ENCODE results near the gene OXGR1.
"Not testable (repeated sequence)": the region's sequence is repeated elsewhere in the genome, so short reads cannot be mapped to it uniquely, and the experiment has no call there.

The OXGR1 gene

DNA sequence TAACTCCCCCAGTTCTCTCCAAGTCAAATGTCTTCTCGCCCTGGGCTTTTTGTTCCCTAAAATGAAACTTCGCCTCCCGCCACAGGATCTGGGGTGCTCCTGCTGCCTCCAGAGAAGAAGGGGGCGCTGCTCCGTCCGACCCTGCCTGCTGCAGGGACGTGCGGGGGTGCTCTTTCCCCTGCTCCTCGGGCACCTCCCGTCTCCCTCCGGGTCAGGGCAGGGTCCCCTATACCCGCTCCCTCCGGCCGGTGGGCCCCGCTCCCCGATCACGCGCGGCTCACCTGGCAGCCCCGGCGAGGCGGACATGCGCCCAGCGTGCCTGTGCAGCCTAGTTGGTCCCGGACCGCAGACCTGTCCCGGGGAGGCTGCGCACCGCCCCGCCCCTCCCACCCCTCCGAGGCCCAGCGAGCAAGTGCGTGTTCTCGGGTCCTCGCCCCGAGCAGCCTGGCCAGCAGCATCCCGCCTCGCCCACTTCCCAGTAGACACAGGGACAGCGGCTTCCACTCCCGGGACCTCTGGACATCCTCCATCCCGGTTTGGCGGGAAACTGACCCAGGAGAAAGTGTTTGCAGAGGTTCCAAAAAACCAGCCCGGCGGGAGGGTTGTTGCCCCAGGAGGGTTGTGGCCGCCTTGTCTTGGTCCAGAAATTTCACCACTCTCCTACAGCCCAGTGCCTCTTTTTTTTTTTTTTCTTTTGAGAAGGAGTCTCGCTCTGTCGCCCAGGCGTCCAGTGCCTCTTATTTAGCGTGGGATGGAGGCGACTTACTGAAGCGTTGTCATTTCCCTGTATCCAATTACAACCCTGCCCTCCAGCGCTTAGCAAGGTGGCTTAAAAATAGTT is at the start of gene OXGR1:
OXGR1 (minus strand) TSS at position 460 of the 841 bp plus-strand sequence. CDS start 6,717 bp downstream, outside the sequence.
- no peak for DNase-seq

DNA sequence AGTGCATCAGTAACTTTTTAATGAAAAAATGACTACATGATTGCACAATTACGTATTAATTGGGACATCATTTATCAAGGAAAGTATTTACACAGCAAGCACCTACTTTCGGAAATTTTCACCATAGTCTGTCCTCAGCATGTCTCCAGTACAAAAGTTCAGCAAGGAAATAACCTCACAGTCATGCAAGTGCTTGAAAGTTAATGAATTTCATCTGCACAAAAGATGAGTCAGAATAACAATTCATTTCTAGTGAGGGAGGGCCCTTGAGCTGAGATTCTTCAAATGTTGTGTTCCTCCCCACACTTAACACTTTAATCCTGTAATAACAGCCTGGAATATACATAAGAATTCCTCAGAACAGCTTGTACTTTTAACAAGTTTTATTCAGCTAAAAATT is 49.0 kb upstream of the OXGR1 start:
- no peak for DNase-seq

DNA sequence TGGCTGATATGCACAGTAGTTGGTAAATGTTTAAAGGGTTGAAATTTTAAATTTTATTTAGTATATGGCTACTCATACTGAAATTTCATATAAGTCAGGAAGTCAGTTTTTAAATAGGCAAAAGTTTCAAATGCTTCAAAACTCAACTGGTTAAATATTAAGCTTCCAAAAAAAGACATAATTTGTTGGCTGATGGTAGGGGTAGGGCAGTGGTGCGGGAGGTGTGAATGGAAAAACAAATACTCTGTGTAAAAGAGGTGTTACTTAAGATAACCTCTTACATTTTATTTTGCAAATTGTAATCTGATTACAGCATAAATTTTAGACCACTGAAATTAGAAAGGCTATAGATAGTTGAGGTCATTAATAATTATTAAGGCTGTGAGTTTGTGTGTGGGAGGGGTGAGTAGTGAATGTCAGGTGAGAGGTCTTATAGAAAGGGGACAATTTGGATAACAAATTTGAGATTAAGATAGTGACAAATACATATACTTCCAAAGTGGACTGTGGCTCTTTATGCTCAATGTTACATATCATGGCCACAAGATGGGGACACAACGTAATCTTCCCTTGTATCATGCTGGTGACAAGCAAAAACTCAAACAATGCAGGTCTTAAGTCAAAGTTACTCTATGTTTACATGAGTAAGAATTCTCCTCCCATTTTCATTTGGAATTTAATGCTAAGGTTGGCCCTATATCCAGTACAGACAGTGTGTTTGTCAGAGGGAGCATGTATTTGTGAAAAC is 36.6 kb upstream of the OXGR1 start:
- DNase-seq, result no peak

DNA sequence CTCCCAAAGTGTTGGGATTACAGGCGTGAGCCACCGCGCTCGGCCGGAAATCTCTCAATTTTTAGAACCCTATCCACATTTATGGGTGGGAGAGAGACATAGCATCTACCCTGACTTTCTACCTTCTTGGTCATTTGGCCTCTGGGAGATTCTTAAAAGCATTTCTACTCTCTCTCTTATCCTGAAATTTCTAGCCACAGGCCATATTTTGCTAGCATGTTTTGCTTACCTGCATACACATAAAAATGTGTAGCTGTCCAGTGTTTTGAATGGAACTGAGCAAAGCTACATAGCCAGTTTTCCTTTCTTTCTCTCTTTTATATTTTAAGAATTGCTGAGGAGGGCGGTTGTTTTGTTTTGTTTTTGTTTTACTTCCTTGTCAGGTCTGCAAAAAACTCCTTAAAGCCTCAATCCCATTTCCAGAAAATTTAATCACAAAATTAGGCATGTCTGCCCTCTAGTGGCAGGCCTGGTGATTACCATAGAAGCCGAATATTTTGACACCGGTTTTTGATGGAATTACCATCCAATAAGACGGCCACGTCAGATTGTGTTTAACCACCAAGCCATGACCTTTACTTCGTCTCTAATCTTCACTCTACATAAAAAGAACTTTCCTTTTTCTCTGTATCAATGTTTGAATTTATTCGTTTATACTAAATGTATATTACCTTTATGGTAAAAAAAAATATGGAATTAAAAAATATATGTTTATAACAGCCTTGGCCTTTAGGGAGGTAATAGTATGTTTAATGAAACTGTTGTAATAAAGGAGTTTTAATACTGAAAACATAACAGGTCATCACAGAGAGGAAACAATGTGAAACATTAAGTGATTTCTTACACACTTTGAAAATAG is 34.4 kb upstream of the OXGR1 start:
- DNase-seq, result peak; percentile 36

DNA sequence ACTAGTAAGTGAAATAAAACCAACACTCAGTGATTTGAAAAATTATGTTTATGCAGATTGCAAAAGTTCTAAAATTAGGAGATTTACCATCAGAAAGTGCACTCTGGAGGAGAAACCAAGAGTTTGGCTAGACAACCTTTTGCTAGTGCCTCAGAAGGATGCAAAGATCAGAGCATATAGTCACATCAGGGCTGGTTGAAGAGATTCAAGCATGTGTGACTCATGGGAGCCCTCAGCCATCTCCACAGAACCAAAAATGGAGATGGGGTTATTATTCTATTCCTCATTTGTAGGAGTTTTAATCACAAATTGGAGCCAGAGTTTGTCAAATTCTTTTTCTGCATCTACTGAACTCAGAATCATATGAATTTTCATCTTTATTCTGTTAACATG is 32.9 kb upstream of the OXGR1 start:
- no peak for DNase-seq

DNA sequence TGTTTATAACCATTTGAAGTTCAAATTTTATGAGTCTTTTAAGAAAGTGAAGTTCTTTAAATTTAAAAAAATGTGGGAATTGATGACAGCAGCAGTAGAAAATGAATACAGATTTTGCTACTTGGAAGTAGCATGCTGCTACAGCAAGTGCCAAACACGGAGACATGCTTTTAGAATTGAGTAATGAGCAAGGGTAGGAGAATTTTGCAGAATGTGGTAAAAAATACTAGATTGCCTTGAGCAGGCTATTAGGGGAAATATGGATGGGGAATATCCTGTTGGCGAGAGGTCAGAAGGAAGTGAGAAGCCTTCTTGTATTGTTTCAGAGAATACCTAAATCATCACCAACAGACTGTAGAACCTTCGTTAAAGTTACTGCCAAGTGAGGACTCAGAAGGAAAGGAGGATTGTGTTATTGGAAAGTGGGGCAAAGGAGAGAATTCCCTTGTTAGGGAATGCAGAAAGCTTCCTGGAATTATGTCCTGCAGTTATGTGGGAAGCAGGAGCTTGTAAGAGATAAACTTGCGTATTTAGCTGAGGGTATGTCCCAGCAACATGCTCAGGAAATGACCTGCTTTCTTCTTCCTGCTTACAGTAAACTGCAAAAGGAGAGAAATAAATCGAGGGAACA is 32.4 kb upstream of the OXGR1 start:
- no peak for DNase-seq

DNA sequence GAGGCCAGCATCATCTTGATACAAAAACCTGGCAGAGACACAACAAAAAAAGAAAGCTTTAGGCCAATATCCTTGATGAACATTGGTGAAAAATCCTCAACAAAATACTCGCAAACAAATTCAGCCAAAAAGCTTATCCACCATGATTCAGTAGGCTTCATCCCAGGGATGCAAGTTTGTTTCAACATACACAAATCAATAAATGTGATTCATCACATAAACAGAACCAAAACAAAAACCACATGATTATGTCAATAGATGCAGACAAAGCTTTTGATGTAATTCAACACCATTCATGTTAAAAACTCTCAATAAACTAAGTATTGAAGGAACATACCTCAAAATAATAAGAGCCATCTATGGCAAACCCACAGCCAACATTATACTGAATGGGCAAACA is 29.5 kb upstream of the OXGR1 start:
- DNase-seq, result not testable (repeated sequence)

DNA sequence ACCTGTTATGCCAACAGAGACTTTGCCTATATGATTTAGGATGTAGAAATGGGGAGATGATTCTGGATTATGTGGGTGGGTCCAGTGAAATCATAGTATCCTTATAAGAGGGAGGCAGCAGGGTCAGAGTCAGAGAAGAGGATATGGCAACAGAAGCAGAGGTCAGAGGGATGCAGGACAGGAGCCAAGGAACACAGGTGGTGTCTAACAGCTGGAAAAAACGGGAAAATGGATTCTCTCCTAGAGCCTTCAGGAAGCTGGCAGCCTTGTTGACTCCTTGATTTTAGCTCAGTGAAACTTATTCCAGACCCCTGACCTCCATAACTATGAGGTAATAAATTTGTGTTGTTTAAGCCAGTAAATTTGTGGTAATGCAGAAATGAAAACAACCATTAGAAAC is 28.8 kb upstream of the OXGR1 start:
- no peak for DNase-seq

DNA sequence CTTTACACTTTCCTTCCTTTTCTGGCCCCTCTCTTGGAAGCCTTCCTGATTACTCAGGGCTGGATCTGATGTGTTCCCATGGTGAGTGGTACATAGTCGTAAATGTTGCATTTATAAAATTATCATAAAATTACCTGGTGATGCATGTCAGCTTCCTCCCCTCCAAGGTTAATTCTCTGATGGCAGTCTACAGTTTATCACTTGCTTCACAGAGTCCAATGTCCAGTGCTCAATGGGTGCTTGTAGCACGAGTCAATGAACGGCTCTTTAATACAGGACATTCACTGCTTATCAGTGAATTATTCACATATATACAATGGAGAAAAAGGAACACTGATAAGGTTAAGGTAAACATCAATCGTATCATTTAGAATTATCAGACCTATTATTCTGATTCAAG is 27.0 kb upstream of the OXGR1 start:
- DNase-seq, result no peak

DNA sequence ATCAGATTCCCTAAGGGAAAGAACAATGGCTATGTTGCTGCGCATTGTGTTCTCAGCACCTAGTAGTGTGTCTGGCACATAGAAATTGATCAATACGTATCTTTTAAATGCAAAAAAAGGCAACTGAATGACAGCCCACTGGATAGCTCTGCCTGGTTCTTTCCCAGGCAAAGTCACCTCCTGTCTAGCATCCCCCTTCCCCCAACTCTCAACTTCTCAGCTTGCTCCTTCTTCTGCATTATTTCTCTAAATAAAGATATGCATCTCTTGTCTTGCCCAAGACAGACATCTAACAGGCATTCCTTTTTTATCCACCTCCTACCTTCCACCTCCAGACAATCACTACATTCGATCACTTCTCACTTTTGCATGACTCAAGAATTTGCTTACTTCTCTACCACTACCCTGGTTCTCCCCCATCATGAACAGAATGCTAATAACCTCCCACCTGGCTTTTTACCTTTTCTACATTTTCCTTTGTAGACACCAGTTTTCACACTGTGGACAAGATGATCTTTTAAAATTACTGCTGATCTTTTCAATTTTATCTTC is 26.5 kb upstream of the OXGR1 start:
- DNase-seq, result no peak

DNA sequence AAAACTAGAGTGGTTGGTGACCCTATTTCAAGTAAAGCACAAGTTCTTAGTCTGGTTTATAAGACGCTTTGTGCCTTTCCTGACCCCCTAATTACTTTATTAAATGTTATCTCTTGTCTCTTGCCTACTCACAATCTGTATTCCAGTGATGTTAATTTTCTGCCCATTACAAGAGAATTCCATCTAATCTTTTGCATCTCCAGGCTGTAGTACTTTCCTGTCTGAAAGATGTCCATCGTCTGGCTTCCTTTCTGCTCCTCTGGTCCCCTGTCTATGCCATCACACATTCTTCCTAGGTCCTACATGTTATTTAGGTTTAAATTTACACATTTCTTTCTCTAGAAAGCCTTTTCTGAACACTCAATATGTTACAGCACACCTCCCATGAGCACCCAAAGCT is 25.9 kb upstream of the OXGR1 start:
- DNase-seq, result no peak

DNA sequence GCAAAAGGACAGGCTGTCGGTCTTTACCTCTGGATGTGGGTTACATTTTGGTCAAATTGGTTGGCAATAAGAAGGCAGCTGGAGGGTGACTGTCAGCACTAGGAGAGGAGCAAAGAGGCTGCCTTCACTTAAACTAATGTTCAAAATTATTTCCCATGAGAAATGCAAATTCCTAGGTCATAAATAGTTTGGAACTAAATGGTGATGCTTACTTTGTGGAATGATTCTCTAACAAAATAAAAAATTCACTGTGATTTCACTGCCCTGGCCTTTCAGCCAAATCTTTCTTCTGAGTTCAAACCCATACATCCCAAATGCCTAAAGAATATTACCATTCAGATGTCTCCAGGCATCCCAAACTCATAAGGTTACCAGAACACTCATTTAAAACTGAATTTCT is 25.0 kb upstream of the OXGR1 start:
- DNase-seq, result no peak

DNA sequence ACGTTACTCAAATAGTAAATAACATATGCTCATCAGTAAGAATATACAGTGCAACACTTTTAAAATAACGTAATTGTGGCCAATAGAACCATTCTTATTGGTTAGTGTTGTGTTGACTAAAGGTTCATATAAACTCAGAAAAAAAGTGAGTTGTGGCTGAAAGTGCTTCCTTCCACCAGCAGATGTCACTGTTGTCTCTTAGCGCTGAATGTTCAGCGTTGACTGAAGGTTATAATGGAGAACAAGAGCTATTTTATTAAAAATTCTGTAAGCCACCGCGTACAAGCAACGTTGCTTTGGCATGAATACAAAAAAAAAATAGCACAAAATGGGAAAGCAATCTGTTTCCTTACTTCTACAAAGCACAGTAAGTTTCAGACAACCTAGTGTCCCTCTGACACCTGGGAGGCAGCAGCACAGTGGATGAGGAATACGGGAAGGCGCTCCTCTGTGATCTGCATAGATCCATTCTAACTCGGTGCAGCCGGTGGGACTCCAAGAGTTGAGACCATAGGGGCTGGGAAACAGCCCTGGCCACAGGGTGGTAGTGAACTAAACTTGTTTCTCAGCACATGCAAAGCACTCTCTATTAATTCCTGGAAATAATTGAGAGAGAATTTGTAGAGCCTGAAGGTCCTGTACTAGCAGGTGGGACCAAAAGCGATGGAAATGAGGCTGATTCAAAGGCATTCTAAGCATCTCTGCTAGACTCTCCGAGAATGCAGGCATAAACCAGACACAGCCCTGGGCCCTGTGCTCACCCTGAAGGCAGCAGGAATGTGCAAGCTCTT is 23.9 kb upstream of the OXGR1 start:
- peak; percentile 29 for DNase-seq

DNA sequence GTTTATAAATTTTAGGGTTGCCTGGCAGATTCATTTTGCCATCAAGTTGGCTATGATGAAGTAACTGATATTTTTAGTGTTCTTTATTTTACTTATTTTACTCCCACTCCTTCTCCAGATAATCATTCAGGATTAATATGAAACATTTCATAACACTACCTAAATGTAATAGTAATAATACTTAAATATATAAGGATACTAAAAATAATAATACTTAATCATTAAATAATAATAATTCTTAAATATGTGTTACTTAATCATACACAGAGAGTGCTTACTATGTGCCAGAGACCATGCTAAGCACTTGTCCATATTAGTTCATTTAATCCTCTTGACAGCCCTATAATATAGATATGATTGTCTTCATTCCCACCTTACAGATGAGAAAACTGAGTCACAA is 23.0 kb upstream of the OXGR1 start:
- no peak for DNase-seq

DNA sequence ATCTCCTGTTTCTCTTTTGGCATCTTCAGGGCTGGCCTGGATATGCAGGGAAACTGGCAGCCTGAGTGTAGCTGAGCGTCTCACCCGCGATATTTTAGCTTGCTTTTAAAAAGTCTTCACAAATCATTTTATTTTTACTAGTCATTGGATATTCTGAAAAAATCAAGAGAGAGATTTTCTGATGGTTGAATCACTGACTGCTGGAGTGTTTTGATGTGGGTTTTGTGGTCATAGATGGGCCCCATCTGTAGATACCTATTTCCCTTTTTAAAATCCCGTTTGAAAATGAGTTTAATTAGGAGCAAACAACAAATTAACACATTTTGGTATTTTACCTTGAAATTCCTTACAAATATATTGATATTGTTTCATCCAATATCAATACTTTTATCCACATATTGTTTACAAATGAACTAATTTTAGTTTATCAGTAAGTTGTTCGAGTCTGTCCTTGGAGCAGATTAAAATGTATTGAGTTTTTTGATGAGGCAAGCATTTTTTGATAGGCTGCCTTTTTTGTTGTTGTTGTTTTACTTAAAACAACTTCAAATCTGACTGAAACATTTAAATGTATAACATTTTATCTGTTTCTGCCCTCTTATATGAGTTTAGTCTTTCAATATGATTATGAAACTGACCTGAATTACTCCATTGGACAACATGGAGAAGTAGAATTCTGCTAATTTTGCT is 21.5 kb upstream of the OXGR1 start:
- DNase-seq, result no peak

DNA sequence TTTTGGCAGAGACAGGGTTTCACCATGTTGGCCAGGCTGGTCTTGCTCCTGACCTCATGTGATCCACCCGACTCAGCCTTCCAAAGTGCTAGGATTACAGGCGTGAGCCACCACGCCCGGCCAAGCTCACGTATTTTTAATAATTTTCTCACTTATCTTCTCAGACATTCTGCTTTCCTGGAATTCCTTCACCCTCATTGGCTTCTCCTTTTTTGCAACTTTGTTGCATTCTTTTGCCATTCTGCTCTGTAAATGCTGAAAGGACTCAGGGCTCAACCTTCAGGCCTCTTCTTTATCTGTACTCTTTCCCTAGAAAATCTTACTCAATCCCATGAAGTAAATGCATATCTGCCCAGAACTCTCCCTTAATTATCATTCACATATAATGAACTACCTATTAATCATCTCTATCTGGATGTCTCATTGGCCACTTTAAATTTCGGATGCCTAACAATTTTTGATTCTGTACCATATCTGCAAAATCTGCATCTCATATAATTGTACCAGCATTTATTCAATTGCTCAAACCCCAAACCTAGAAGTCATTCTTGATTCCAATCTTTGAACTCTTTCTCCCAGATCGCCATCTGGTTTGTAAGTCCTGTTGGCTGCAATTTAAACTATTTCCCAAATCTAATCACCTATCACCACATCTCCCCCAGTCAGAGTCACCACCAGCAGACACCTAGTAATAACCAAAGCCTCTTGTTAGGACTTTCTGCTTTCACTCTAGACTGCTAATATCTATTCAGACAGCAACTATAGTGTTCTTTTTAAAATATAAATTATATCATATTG is 18.2 kb upstream of the OXGR1 start:
- DNase-seq, result no peak

DNA sequence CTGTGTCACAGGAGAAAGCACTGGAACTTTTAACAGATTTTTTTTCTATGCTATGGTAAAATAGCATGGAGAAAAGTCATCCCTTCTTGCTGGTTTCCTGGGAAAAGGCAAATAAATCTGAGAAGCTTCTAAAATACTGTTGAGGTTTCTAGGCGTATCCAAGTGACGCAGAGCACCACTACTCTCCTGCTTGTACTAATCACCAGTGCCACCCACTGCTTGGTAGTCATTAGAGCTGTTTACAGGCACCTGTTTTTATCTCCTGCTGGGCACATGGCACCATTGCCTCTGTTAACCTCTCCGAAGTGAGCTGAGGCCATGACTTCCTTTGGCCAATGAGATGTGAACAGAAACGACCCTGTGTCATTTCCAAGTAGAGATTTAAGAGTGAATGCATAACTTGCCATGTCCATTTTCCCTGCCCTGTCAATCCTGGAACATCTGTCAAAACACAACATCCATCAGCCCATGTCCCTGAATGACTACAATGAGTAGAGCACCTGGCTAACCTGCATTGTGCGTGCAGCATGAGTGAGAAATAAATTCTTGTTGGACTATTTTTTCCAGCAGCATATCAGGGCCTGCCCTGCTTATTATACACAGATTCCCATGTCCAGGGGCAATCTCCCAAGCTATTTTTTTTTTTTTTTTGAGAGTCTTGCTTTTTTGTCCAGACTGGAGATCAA is 17.3 kb upstream of the OXGR1 start:
- DNase-seq, result no peak

DNA sequence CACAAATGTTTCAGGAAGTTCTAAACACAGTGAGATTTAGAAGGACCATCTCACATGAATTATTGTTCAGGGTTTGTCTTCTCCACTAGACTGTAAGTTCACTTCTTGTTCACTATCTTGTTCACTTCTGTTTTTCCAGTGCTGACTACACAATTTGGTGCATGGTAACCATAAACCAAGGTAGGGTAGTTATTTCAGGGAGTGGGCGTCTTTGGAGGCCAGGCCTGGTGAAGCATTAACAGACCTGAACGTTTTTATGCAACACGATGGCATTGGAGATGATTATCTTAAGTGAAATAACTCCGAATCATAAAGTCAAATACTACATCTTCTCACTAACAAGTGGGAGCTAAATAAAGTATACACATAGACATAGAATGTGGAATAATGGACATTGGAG is 14.4 kb upstream of the OXGR1 start:
- DNase-seq, result no peak

DNA sequence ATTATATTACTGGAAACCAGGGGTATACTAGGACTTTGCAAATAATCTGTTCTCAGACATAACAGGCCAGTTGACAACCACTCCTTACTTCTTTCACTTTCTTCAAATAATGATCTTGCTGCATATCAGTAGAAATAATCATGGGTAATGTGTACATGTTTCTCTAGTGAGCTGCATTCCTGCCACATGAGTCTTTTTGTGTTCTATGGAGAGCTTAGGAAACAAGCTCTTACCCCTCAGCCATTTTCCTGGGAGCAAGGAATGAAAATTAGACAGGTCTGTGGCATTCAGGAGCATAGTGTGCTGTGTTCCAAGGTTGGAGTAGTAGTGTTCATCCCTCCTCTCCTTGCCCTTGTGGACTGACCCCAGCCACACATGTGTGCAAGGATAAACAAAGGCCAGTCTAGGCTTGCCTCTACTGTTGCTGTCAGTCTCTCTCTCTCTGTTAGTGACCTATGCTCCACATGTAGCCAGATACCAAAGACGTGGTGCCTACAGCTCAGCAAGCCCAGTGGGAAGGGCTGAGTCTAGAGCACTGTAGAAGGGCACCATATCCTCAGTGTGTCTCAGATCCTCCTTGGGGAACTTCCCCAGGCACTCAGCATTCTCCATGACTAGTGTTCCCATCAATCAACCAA is 11.5 kb upstream of the OXGR1 start:
- DNase-seq, result no peak

All from CD4-positive, alpha-beta T cell treated with Interleukin-6 for 4 hours (primary cell).